Epithelial cell of proximal tubule (primary cell): ENCODE results near the gene SORCS2. TPM values are rescaled to one million over a fixed set of nuclear protein-coding genes. Genes with fewer than 3 reads are reported as not detected.

Source experiments
- DNase-seq: peaks from one replicate; pipeline ENCODE4 v3.0.0-alpha.2; 2011; ENCODE audit warnings: low read depth
- H3K4me3 ChIP-seq: 2 replicates; pipeline ENCODE4 v1.5.1; 2011; ENCODE audit warnings: low read depth, mild to moderate bottlenecking, low read length
- total RNA-seq: library from RNA; depleted of rRNA; stranded (reverse); fragments of >200 nt; gene quantifications from 2 replicates; pipeline ENCODE4 v1.2.3, GENCODE V29; 2015
- TF ChIP-seq, protein P1 (sequence below): conservative IDR thresholded peaks from 2 replicates; pipeline ENCODE4 v1.5.1; 2012; ENCODE audit warnings: low read depth, mild to moderate bottlenecking, low read length

Gene SORCS2
- total RNA-seq, 1 donor from 2014 or later: 0.29 TPM

DNA sequence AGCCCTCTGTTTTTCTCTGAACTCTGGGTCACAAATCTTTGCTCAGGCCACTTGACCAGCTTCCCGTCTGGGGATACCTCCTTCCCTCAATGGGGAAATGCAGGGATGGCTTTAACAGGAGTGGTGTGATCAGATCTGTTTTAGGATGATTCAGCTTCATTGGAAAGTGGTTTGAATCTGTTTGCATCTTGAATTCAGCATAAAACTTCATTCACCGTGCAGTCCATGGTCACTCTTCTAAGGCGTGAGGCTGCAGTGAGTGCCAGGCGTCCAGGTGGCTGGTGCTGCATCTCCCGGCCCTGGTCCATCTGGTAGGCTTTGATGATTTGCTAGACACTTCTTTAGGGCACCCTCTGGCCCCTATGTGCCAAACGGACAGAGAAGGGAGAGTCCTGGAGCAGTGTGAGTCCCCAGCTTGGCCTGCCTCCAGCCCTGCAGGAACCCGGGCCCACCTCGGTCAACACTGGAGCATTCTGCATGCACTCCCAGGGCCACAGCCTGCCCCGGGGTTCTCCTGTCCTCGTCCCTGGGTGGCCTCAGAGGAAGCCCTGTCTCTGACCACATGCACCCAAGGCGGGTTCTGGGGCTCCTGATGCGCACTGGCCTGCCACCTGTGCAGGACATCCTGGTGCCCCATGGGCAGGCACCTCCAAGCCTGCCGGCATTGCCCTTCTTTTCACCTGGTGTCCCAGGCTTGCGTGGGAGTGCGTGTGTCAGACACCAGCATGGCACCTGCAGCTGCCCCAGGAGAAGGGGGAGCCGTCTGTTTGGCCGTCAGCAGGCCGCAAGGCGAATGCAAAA is 493.9 kb downstream of the SORCS2 start:
- TF ChIP-seq, protein P1, sequence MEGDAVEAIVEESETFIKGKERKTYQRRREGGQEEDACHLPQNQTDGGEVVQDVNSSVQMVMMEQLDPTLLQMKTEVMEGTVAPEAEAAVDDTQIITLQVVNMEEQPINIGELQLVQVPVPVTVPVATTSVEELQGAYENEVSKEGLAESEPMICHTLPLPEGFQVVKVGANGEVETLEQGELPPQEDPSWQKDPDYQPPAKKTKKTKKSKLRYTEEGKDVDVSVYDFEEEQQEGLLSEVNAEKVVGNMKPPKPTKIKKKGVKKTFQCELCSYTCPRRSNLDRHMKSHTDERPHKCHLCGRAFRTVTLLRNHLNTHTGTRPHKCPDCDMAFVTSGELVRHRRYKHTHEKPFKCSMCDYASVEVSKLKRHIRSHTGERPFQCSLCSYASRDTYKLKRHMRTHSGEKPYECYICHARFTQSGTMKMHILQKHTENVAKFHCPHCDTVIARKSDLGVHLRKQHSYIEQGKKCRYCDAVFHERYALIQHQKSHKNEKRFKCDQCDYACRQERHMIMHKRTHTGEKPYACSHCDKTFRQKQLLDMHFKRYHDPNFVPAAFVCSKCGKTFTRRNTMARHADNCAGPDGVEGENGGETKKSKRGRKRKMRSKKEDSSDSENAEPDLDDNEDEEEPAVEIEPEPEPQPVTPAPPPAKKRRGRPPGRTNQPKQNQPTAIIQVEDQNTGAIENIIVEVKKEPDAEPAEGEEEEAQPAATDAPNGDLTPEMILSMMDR: no peak
- no peak overlapping the region for H3K4me3 ChIP-seq

DNA sequence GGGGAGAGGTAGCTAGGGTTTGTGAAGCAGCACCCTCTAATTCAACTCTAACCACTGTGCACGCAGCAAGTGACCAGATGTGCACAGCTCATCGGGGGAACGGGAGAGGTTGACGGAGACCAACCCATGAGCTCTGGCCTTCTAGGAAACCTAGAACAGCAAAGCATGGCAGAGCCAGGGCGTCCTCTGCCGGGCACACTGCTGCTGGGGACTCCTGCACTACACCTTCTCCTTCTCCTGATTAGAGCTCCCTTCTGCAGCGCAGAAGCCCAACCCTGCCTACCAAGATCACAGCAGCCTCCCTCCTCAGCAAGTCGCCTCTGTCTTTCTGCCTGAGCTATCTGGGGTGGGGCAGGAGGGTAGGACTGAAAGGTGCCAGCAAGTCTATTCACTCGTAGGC is 494.7 kb downstream of the SORCS2 start:
- no peak for DNase-seq
- no peak overlapping the region for H3K4me3 ChIP-seq
- TF ChIP-seq, protein P1: no peak

More for the DNA sequence above, 493.9 kb downstream of the SORCS2 start:
- no peak for DNase-seq

DNA sequence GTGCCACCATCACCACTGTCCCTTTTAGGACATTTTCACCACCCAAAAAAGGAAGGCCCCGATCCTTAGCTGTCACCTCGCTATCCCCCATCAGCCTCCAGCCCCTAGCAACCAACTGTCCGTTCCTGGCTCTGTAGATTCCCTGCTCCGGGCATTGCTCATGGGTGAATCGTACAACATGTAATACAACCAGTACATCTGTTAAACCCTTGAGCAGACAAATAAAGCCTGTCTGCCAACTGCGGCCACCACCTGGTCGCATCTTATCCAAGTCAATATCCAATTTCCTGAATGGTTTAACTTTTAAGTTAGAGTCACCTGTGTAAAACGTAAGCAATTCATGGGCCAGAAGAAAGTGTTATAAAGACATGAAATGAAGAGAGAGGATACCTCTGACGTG is 495.5 kb downstream of the SORCS2 start:
- TF ChIP-seq, protein P1: no peak
- H3K4me3 ChIP-seq: no peak overlapping the region
- no peak for DNase-seq

DNA sequence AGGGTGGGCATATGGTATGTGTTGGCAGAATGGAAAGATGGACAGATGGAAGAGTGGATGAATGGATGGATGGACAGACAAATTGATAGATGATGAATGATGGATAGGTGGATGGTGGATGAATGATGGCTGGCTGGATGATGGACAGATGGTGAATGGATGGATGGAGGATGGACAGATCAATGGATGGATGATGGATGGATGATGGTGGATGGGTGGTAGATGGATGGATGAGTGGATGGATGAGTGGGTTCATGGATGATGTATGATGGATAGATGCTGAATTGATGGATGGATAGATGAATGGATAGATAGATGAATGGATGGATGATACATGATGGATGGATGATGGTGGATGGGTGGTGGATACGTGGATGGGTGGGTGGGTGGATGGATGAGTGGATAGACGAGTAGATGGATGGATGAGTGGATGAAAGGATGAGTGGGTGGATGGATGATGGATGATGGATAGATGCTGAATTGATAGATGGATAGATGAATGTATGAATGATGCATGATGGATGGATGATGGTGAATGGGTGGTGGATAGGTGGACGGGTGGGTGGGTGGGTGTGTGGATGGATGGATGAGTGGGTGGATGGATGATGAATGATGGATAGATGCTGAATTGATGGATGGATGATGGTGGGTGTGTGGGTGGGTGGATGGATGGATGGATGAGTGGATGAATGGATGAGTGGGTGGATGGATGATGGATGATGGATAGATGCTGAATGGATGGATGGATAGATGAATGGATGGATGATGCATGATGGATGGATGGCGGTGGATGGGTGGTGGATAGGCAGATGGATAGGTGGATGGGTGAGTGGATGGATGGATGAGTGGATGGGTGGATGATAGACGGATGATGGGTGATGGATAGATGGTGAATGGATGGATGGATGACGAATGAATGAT is 497.7 kb downstream of the SORCS2 start:
- no peak for DNase-seq
- TF ChIP-seq, protein P1: no peak
- H3K4me3 ChIP-seq: no peak overlapping the region

DNA sequence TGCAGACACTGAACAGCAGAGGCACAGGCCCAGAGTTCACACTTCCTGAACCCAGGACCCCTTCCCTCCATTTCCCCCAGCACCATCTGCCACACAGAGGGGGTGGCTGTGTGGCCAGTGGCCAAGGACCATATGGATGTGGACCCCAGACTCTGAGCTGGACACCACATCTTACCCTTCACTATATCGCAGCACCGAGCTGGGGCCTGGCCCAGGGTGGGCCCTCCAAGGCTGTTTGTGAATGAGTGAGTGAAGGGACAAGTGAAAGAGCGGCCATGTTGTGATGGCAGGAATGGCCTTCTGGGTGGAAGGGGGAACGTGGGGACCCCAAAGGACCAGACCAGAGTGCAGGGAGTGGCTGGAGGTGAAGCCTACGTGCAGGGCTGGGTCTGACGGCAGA is 498.7 kb downstream of the SORCS2 start:
- H3K4me3 ChIP-seq: no peak overlapping the region
- DNase-seq: no peak
- TF ChIP-seq, protein P1: no peak

DNA sequence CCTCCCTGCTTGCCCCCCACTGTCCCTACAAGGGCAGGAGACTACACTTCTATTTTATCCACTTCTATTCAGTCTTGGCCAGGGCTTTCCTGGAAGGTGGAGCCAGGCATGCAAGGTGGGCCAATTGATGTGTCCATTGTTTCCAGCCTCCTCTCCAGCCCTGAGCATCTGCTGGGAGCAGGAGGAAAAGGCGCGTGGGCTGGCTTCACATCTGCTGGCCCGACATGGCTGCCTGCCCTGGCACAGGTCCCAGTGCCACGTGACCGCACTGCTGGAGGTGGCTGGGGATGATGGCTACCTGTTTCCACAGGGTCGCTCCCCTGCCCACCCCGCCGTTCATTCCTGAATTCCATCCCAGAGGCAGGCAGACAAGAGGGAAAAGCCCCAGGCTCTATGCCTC is 499.6 kb downstream of the SORCS2 start:
- TF ChIP-seq, protein P1: no peak
- H3K4me3 ChIP-seq: no peak overlapping the region
- no peak for DNase-seq
